Measurements from ENCODE around the gene INSIG1.

INSIG1 gene

GRCh38 chr7:155265961-155266360, 31.7 kb upstream of the INSIG1 start (continued):
- TF ChIP-seq CREB5 (CRISPR knock-in tag; IDR thresholded peaks at IDR 0.05; ENCODE audit: low read depth) = no peak
- no peak for TF ChIP-seq CSDC2 (CRISPR knock-in tag; IDR thresholded peaks at IDR 0.05)
- TF ChIP-seq ZNF565 (CRISPR knock-in tag; conservative IDR thresholded peaks at IDR 0.05; ENCODE audit: low read depth) = no peak
- TF ChIP-seq ISL1 (CRISPR knock-in tag; IDR thresholded peaks at IDR 0.05) = no peak
- no peak for TF ChIP-seq ZNF8 (CRISPR knock-in tag; IDR thresholded peaks at IDR 0.05)
- TF ChIP-seq PATZ1 (CRISPR knock-in tag; IDR thresholded peaks at IDR 0.05; ENCODE audit: borderline replicate concordance) = no peak

- ATAC-seq = no peak
- no peak for TF ChIP-seq TCF4 (CRISPR knock-in tag; IDR thresholded peaks at IDR 0.05; ENCODE audit: borderline replicate concordance)
- TF ChIP-seq ZNF70 (CRISPR knock-in tag; IDR thresholded peaks at IDR 0.05) = no peak
- no peak for TF ChIP-seq BACH2 (CRISPR knock-in tag; IDR thresholded peaks at IDR 0.05; ENCODE audit: borderline replicate concordance)
Measured at GRCh38 chr7:155266440-155266839, 31.2 kb upstream of the INSIG1 start.

- TF ChIP-seq ZNF70 (CRISPR knock-in tag; IDR thresholded peaks at IDR 0.05) = no peak
- no peak for TF ChIP-seq ISL1 (CRISPR knock-in tag; IDR thresholded peaks at IDR 0.05)
- no peak for TF ChIP-seq CSRNP3 (CRISPR knock-in tag; IDR thresholded peaks at IDR 0.05)
- no peak for ATAC-seq
Measured at GRCh38 chr7:155267023-155267422, 30.7 kb upstream of the INSIG1 start.

GRCh38 chr7:155267436-155267835, 30.2 kb upstream of the INSIG1 start:
- TF ChIP-seq POU6F1 (CRISPR knock-in tag; IDR thresholded peaks at IDR 0.05; ENCODE audit: borderline replicate concordance, low read depth) = no peak
- TF ChIP-seq ZNF70 (CRISPR knock-in tag; IDR thresholded peaks at IDR 0.05) = no peak
- TF ChIP-seq RARB (CRISPR knock-in tag; IDR thresholded peaks at IDR 0.05) = no peak
- no peak for ATAC-seq

GRCh38 chr7:155268211-155268610, 29.5 kb upstream of the INSIG1 start:
- no peak for ATAC-seq
- TF ChIP-seq ZC3H10 (CRISPR knock-in tag; IDR thresholded peaks at IDR 0.05) (no peak), ZNF70 (CRISPR knock-in tag; IDR thresholded peaks at IDR 0.05) (no peak), POU6F1 (CRISPR knock-in tag; IDR thresholded peaks at IDR 0.05; ENCODE audit: borderline replicate concordance, low read depth) (no peak), ISL1 (CRISPR knock-in tag; IDR thresholded peaks at IDR 0.05) (no peak), OSR1 (CRISPR knock-in tag; IDR thresholded peaks at IDR 0.05) (no peak), PATZ1 (CRISPR knock-in tag; IDR thresholded peaks at IDR 0.05; ENCODE audit: borderline replicate concordance) (no peak), TCF4 (CRISPR knock-in tag; IDR thresholded peaks at IDR 0.05; ENCODE audit: borderline replicate concordance) (no peak), GLIS3 (CRISPR knock-in tag; IDR thresholded peaks at IDR 0.05) (no peak), ZFP30 (CRISPR knock-in tag; IDR thresholded peaks at IDR 0.05) (no peak), RARB (CRISPR knock-in tag; IDR thresholded peaks at IDR 0.05) (no peak), CSRNP3 (CRISPR knock-in tag; IDR thresholded peaks at IDR 0.05) (no peak), PPARA (CRISPR knock-in tag; IDR thresholded peaks at IDR 0.05; ENCODE audit: borderline replicate concordance) (no peak), CSDC2 (CRISPR knock-in tag; IDR thresholded peaks at IDR 0.05) (no peak), ARNTL (CRISPR knock-in tag; IDR thresholded peaks at IDR 0.05; ENCODE audit: borderline replicate concordance, low read depth) (no peak), TSHZ2 (CRISPR knock-in tag; IDR thresholded peaks at IDR 0.05) (no peak), ZFP3 (CRISPR knock-in tag; IDR thresholded peaks at IDR 0.05) (no peak)

Measured in SK-N-SH treated with all-trans-retinoic acid at 6 μM for 48 hours (cell line).